Measurements from ENCODE around the gene PRR23E.
A peak's percentile ranks its signal among the peaks of the same experiment; 100 is the strongest.

DNA sequence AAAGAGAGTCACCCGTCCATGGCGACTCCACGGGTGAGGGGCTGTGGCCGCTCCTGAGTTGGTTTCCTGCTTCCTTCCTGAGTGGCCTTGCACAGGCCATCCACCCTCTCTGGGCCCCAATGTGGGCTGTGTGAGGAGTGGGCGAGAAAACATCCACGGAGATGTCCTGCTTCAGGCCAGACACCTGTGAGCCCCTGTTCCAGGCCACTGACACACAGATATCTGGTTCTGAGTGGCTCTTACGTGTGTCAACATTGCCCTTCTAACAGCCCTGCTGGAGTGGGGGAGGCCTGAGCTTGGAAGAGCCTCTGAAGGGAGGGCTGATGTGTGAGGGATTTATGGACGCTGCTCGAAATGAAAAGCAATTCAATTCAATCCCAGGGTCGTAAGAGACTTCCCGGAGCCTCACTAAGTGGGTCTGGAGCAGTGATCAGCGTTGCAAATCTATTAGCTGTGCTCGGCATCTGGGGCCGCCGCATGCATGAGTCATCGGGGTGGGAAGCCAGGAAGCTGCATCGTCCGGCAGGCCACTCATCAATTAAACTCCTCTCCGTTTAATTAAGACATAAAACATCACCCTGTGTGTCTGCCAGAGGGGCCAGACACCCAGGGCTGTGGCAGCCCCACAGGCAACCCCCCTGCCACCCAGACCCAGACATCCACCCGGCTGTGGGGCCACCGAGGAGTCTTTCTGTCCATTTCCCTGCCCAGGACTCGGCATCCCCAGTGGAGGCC lies 20.0 kb upstream of the PRR23E start:
- TF ChIP-seq, protein P1, sequence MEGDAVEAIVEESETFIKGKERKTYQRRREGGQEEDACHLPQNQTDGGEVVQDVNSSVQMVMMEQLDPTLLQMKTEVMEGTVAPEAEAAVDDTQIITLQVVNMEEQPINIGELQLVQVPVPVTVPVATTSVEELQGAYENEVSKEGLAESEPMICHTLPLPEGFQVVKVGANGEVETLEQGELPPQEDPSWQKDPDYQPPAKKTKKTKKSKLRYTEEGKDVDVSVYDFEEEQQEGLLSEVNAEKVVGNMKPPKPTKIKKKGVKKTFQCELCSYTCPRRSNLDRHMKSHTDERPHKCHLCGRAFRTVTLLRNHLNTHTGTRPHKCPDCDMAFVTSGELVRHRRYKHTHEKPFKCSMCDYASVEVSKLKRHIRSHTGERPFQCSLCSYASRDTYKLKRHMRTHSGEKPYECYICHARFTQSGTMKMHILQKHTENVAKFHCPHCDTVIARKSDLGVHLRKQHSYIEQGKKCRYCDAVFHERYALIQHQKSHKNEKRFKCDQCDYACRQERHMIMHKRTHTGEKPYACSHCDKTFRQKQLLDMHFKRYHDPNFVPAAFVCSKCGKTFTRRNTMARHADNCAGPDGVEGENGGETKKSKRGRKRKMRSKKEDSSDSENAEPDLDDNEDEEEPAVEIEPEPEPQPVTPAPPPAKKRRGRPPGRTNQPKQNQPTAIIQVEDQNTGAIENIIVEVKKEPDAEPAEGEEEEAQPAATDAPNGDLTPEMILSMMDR (IDR thresholded peaks at IDR 0.05), result no peak
- TF ChIP-seq SMC3 (IDR thresholded peaks at IDR 0.05; ENCODE audit: low read depth, low read length), result peak; percentile 22; the same call in 1 of the 2 replicates
- peak; percentile 95 for TF ChIP-seq POLR2AphosphoS5 (IDR thresholded peaks at IDR 0.05; ENCODE audit: low read depth, low read length)
- TF ChIP-seq, protein P2, sequence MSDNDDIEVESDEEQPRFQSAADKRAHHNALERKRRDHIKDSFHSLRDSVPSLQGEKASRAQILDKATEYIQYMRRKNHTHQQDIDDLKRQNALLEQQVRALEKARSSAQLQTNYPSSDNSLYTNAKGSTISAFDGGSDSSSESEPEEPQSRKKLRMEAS (IDR thresholded peaks at IDR 0.05; ENCODE audit: low read depth), result 0 out of 2 replicates have a peak, but pooled peaks have one; percentile 32
- no peak for TF ChIP-seq RFX5 (IDR thresholded peaks at IDR 0.05; ENCODE audit: low read length)
- TF ChIP-seq NFIC (IDR thresholded peaks at IDR 0.05; ENCODE audit: borderline replicate concordance), result peak; percentile 96

Data from SK-N-SH (cell line).